ENCODE measurements around the gene MMAB. TPM values are rescaled to one million over a fixed set of nuclear protein-coding genes. Genes with fewer than 3 reads are reported as not detected.

Gene MMAB
- total and polyA plus RNA-seq, 2 of the 13 experiments (the other 11 are each of a cell fraction or from before 2014, with no cell fraction given): 26.1 to 77.3 TPM

DNA sequence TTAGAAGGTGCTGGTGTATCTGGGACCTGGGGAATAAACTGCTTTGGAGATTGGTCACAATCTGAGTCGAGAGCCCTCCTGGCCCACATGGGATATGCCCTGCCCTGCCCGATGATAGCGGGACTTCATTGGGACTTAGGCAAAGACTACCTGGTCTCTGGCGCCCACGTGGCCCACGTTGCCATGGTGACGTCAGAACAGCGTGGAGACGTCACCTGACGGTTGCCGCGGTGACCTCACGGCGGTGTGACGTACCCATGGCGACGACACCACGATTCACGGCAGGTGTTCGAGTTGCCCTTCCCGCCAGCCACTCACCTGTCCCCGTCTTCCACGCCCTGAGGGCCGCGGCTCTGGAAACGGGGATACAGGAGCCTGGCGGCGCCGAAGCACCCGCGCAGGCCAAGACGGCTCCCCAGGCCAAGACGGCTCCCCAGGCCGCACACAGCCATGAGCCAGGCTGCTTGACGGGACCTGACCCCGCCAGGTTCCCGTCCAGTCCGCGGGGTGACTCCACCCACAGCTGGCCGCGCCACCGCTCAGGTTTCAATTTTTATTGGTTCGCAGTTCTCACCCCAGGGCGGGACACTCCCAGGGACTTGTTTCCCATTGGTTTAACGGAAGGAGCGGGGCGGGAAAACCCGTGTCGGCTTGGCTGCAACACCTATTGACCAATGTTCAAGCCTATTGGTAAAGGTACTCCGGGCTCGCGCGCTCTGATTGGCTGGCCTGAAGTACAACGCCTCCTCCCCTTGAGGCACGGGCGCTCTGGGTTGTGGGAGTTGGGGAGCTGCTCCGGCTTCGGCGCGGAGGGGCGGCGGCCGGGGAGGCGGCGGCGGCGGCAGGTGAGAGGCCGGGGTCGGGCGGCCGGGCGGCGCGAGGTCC lies at the start of gene MMAB, which contains the start of gene MVK (continued):
- TF ChIP-seq, protein P1, sequence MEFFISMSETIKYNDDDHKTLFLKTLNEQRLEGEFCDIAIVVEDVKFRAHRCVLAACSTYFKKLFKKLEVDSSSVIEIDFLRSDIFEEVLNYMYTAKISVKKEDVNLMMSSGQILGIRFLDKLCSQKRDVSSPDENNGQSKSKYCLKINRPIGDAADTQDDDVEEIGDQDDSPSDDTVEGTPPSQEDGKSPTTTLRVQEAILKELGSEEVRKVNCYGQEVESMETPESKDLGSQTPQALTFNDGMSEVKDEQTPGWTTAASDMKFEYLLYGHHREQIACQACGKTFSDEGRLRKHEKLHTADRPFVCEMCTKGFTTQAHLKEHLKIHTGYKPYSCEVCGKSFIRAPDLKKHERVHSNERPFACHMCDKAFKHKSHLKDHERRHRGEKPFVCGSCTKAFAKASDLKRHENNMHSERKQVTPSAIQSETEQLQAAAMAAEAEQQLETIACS (CRISPR knock-in tag; IDR thresholded peaks at IDR 0.05): 0 out of 2 replicates have a peak, but pooled peaks have one; percentile 16
- TF ChIP-seq, protein P2, sequence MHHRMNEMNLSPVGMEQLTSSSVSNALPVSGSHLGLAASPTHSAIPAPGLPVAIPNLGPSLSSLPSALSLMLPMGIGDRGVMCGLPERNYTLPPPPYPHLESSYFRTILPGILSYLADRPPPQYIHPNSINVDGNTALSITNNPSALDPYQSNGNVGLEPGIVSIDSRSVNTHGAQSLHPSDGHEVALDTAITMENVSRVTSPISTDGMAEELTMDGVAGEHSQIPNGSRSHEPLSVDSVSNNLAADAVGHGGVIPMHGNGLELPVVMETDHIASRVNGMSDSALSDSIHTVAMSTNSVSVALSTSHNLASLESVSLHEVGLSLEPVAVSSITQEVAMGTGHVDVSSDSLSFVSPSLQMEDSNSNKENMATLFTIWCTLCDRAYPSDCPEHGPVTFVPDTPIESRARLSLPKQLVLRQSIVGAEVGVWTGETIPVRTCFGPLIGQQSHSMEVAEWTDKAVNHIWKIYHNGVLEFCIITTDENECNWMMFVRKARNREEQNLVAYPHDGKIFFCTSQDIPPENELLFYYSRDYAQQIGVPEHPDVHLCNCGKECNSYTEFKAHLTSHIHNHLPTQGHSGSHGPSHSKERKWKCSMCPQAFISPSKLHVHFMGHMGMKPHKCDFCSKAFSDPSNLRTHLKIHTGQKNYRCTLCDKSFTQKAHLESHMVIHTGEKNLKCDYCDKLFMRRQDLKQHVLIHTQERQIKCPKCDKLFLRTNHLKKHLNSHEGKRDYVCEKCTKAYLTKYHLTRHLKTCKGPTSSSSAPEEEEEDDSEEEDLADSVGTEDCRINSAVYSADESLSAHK (CRISPR knock-in tag; IDR thresholded peaks at IDR 0.05; ENCODE audit: borderline replicate concordance): no peak
- TF ChIP-seq ZNF790 (CRISPR knock-in tag; IDR thresholded peaks at IDR 0.05; ENCODE audit: borderline replicate concordance): peak; percentile 79; the same call in 1 of the 2 replicates
- TF ChIP-seq NCOA1 (CRISPR knock-in tag; IDR thresholded peaks at IDR 0.05): no peak
- 0 out of 2 replicates have a peak, but pooled peaks have one; percentile 61 for TF ChIP-seq XBP1 (CRISPR knock-in tag; IDR thresholded peaks at IDR 0.05)
- TF ChIP-seq ELF3 (CRISPR knock-in tag; IDR thresholded peaks at IDR 0.05): 0 out of 2 replicates have a peak, but pooled peaks have one; percentile 36
- TF ChIP-seq PLRG1 (conservative IDR thresholded peaks at IDR 0.05): no peak
- TF ChIP-seq, protein P3, sequence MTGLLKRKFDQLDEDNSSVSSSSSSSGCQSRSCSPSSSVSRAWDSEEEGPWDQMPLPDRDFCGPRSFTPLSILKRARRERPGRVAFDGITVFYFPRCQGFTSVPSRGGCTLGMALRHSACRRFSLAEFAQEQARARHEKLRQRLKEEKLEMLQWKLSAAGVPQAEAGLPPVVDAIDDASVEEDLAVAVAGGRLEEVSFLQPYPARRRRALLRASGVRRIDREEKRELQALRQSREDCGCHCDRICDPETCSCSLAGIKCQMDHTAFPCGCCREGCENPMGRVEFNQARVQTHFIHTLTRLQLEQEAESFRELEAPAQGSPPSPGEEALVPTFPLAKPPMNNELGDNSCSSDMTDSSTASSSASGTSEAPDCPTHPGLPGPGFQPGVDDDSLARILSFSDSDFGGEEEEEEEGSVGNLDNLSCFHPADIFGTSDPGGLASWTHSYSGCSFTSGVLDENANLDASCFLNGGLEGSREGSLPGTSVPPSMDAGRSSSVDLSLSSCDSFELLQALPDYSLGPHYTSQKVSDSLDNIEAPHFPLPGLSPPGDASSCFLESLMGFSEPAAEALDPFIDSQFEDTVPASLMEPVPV (CRISPR knock-in tag; IDR thresholded peaks at IDR 0.05): peak; percentile 92; the same call in 1 of the 2 replicates
- peak; percentile 90 for TF ChIP-seq ZNF430 (CRISPR knock-in tag; IDR thresholded peaks at IDR 0.05)
- TF ChIP-seq ELF4 (CRISPR knock-in tag; IDR thresholded peaks at IDR 0.05; ENCODE audit: borderline replicate concordance): no peak
- TF ChIP-seq, protein P4, sequence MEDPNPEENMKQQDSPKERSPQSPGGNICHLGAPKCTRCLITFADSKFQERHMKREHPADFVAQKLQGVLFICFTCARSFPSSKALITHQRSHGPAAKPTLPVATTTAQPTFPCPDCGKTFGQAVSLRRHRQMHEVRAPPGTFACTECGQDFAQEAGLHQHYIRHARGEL (CRISPR knock-in tag; IDR thresholded peaks at IDR 0.05): peak; percentile 47; the same call in 1 of the 2 replicates
- TF ChIP-seq SOX5 (CRISPR knock-in tag; IDR thresholded peaks at IDR 0.05; ENCODE audit: borderline replicate concordance): no peak; the same call in 1 of the 2 replicates
- 0 out of 2 replicates have a peak, but pooled peaks have one; percentile 30 for TF ChIP-seq ZNF383 (CRISPR knock-in tag; IDR thresholded peaks at IDR 0.05; ENCODE audit: borderline replicate concordance)
- no peak for TF ChIP-seq HOXA9 (CRISPR knock-in tag; IDR thresholded peaks at IDR 0.05; ENCODE audit: borderline replicate concordance)
- TF ChIP-seq, protein P5, sequence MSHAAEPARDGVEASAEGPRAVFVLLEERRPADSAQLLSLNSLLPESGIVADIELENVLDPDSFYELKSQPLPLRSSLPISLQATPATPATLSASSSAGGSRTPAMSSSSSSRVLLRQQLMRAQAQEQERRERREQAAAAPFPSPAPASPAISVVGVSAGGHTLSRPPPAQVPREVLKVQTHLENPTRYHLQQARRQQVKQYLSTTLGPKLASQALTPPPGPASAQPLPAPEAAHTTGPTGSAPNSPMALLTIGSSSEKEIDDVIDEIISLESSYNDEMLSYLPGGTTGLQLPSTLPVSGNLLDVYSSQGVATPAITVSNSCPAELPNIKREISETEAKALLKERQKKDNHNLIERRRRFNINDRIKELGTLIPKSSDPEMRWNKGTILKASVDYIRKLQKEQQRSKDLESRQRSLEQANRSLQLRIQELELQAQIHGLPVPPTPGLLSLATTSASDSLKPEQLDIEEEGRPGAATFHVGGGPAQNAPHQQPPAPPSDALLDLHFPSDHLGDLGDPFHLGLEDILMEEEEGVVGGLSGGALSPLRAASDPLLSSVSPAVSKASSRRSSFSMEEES (CRISPR knock-in tag; IDR thresholded peaks at IDR 0.05): peak; percentile 72
- 0 out of 2 replicates have a peak, but pooled peaks have one; percentile 62 for TF ChIP-seq ZNF713 (CRISPR knock-in tag; IDR thresholded peaks at IDR 0.05)
- TF ChIP-seq, protein P6, sequence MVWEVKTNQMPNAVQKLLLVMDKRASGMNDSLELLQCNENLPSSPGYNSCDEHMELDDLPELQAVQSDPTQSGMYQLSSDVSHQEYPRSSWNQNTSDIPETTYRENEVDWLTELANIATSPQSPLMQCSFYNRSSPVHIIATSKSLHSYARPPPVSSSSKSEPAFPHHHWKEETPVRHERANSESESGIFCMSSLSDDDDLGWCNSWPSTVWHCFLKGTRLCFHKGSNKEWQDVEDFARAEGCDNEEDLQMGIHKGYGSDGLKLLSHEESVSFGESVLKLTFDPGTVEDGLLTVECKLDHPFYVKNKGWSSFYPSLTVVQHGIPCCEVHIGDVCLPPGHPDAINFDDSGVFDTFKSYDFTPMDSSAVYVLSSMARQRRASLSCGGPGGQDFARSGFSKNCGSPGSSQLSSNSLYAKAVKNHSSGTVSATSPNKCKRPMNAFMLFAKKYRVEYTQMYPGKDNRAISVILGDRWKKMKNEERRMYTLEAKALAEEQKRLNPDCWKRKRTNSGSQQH (CRISPR knock-in tag; IDR thresholded peaks at IDR 0.05; ENCODE audit: low read depth): peak; percentile 30; the same call in 1 of the 2 replicates
- no peak for TF ChIP-seq ZKSCAN1 (IDR thresholded peaks at IDR 0.05; ENCODE audit: low read length)
- no peak for TF ChIP-seq MATR3 (CRISPR knock-in tag; IDR thresholded peaks at IDR 0.05)
- TF ChIP-seq ZNF83 (CRISPR knock-in tag; IDR thresholded peaks at IDR 0.05; ENCODE audit: borderline replicate concordance): peak; percentile 69; the same call in 1 of the 2 replicates

All from HepG2 (cell line).